ENCODE results near the gene CCT8L2.
"Not testable (repeated sequence)": the region's sequence is repeated elsewhere in the genome, so short reads cannot be mapped to it uniquely, and the experiment has no call there.

GRCh38 chr22:16543310-16543709, 49.3 kb downstream of the CCT8L2 start:
- not testable (repeated sequence) for TF ChIP-seq POLR2A (IDR thresholded peaks at IDR 0.05; ENCODE audit: low read length); GATA1 (IDR thresholded peaks at IDR 0.05; ENCODE audit: low read depth, low read length)

Data from erythroblast (primary cell).